HepG2 (cell line): ENCODE data around the gene TRMT2A.

Experiments used
- CHD2 ChIP-seq: IDR thresholded peaks from 2 replicates; pipeline ENCODE4 v1.6.1; 2011; ENCODE audit warnings: low read depth, low read length, improper control_type of control experiment
- EEA1 ChIP-seq: sonication (generic); formaldehyde crosslinking; IDR thresholded peaks from 2 replicates; pipeline ENCODE4 v1.5.1; 2020; ENCODE audit warnings: mild to moderate bottlenecking, missing genetic modification reagents, borderline replicate concordance
- EZH2 ChIP-seq: conservative IDR thresholded peaks from 2 replicates; pipeline ENCODE4 v1.6.1; 2012; ENCODE audit warnings: mild to moderate bottlenecking, low read depth, low read length, moderate library complexity
- FOXM1 ChIP-seq: sonication (generic); formaldehyde crosslinking; IDR thresholded peaks from 2 replicates; pipeline ENCODE4 v1.5.0; 2020; ENCODE audit warnings: missing genetic modification reagents
- FOXP1 ChIP-seq, 2 experiments: fragments of 450-650 bp in 1 of 2; IDR thresholded peaks; 2 replicates each; pipeline ENCODE4 v1.6.1; 2017 to 2018; ENCODE audit warnings: antibody characterized with exemption in 1 of 2
- KAT7 ChIP-seq: IDR thresholded peaks from 2 replicates; pipeline ENCODE4 v1.6.1; 2018; ENCODE audit warnings: borderline replicate concordance, missing compliant biosample characterization
- MBD4 ChIP-seq: IDR thresholded peaks from 2 replicates; pipeline ENCODE4 v1.6.1; 2012; ENCODE audit warnings: low read length, inconsistent platforms, borderline replicate concordance
- MED8 ChIP-seq: sonication (generic); formaldehyde crosslinking; IDR thresholded peaks from 2 replicates; pipeline ENCODE4 v1.8.1; 2023; ENCODE audit warnings: mild to moderate bottlenecking, missing genetic modification reagents; ENCODE audit not compliant: insufficient replicate concordance
- MXI1 ChIP-seq: IDR thresholded peaks from 3 replicates; pipeline ENCODE4 v1.6.1; 2012; ENCODE audit warnings: low read depth, low read length, inconsistent platforms, borderline replicate concordance
- TBP ChIP-seq: sonication (generic); formaldehyde crosslinking; IDR thresholded peaks from 2 replicates; pipeline ENCODE4 v1.5.0; 2020; ENCODE audit warnings: missing genetic modification reagents
- YY1 ChIP-seq: IDR thresholded peaks from 2 replicates; pipeline ENCODE4 v1.6.1; 2011; ENCODE audit warnings: low read length, low read depth, moderate library complexity, mild to moderate bottlenecking; ENCODE audit not compliant: insufficient read depth, insufficient replicate concordance
- ZSCAN30 ChIP-seq: sonication (generic); formaldehyde crosslinking; IDR thresholded peaks from 2 replicates; pipeline ENCODE4 v1.5.0; 2020; ENCODE audit warnings: mild to moderate bottlenecking, missing genetic modification reagents
- TF ChIP-seq, protein P1 (sequence below): sonication (generic); formaldehyde crosslinking; IDR thresholded peaks from 2 replicates; pipeline ENCODE4 v1.5.0; 2020; ENCODE audit warnings: missing genetic modification reagents
- TF ChIP-seq, protein P2 (sequence below): sonication (generic); formaldehyde crosslinking; IDR thresholded peaks from 2 replicates; pipeline ENCODE4 v1.5.0; 2020; ENCODE audit warnings: mild to moderate bottlenecking, missing genetic modification reagents, moderate library complexity

DNA sequence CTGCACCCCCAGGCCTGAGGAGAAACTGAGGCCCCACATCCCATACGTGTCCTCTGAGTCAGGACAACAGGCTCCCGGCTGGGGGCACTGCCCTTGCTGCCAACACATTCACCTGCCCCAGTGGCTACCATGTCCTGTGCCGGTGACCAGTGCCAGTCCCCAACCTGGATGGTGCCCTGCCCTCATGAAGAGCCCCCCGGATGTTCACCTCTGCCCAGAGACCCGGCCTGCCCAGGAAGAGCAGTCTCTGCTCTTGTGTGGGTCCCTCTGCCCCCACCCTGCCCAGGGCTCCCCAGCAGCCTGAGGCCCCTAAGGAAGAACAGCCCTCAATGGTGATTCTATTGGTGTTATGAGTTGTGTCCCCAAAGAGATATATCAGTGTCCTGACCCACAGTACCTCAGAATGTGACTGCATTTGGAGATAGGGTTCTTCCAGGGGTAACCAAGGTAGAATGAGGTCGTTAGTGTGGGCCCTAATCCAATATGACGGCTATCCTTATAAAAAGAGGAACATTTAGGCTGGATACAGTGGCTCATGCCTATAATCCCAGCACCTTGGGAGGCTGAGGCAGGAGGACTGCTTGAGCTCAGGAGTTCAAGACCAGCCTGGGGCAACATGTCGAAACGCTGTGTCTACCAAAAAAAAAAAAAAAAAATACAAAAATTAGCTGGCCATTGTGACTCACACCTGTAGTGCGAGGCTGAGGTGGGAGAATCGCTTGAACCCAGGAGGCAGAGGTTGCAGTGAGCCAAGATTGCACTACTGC is 50.2 kb downstream of the TRMT2A start:
- no peak for TF ChIP-seq FOXM1 (CRISPR knock-in tag)
- no peak for TF ChIP-seq CHD2
- TF ChIP-seq EEA1: no peak
- TF ChIP-seq KAT7 (CRISPR knock-in tag): no peak
- no peak for TF ChIP-seq EZH2
- TF ChIP-seq, protein P1, sequence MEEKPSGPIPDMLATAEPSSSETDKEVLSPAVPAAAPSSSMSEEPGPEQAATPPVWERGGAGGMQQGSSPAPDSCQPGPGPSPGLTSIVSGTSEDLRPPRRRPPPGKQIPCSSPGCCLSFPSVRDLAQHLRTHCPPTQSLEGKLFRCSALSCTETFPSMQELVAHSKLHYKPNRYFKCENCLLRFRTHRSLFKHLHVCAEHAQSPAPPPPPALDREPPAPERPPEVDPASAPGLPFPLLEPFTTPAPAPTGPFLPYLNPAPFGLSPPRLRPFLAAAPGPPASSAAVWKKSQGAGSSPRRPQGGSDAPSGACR (CRISPR knock-in tag): no peak
- no peak for TF ChIP-seq YY1
- no peak for TF ChIP-seq ZSCAN30 (CRISPR knock-in tag)
- no peak for TF ChIP-seq FOXP1 (IDR thresholded peaks at IDR 0.05)
- no peak for TF ChIP-seq FOXP1 (CRISPR knock-in tag; IDR thresholded peaks at IDR 0.05)
- TF ChIP-seq MBD4: no peak
- no peak for TF ChIP-seq MED8 (CRISPR knock-in tag)
- TF ChIP-seq, protein P2, sequence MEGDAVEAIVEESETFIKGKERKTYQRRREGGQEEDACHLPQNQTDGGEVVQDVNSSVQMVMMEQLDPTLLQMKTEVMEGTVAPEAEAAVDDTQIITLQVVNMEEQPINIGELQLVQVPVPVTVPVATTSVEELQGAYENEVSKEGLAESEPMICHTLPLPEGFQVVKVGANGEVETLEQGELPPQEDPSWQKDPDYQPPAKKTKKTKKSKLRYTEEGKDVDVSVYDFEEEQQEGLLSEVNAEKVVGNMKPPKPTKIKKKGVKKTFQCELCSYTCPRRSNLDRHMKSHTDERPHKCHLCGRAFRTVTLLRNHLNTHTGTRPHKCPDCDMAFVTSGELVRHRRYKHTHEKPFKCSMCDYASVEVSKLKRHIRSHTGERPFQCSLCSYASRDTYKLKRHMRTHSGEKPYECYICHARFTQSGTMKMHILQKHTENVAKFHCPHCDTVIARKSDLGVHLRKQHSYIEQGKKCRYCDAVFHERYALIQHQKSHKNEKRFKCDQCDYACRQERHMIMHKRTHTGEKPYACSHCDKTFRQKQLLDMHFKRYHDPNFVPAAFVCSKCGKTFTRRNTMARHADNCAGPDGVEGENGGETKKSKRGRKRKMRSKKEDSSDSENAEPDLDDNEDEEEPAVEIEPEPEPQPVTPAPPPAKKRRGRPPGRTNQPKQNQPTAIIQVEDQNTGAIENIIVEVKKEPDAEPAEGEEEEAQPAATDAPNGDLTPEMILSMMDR (CRISPR knock-in tag): no peak
- TF ChIP-seq TBP (CRISPR knock-in tag): no peak
- TF ChIP-seq MXI1: no peak
